Measurements from ENCODE around the gene RBM26. TPM values are rescaled to one million over a fixed set of nuclear protein-coding genes. Genes with fewer than 3 reads are reported as not detected.

Gene RBM26
- total RNA-seq, 6 donors from 2014 or later = 27.7 to 70.1 (median 32.9) TPM

- DNase-seq (no peak), ATAC-seq (ENCODE audit: low FRiP score in 2 of 2) (no peak)
- no peaks in the 10 kb centered on the region for H3K27me3 ChIP-seq
- H3K27ac ChIP-seq = no peak overlapping the region
- WGBS, 2 donors = 76 to 81% methylated on average over 1 of the region's 1 CpG
- peaks cover 0 to 9% (median 1%) of the 10 kb centered on the region in 4 donors for H3K4me1 ChIP-seq
- no peaks in the 10 kb centered on the region for H3K36me3 ChIP-seq
- no peak for TF ChIP-seq POLR2AphosphoS5 (IDR thresholded peaks at IDR 0.05)
- no peaks in the 10 kb centered on the region for H3K9me3 ChIP-seq
- no peak overlapping the region for H3K4me3 ChIP-seq
Measured at GRCh38 chr13:79306650-79307049, 99.4 kb downstream of the RBM26 start.

- H3K9me3 ChIP-seq = peaks cover 0 to 12% (median 0%) of the 10 kb centered on the region in 4 donors
- DNase-seq = no peak
- H3K27me3 ChIP-seq = no peaks in the 10 kb centered on the region
- no peaks in the 10 kb centered on the region for H3K36me3 ChIP-seq
- H3K4me3 ChIP-seq = no peak overlapping the region
- no peak for ATAC-seq (ENCODE audit: low FRiP score in 2 of 2)
- no peak for TF ChIP-seq EP300 (IDR thresholded peaks at IDR 0.05)
- no peak for TF ChIP-seq POLR2AphosphoS5 (IDR thresholded peaks at IDR 0.05)
- TF ChIP-seq POLR2A (IDR thresholded peaks at IDR 0.05) = no peak
- TF ChIP-seq CTCF (IDR thresholded peaks at IDR 0.05) = no peak
- H3K27ac ChIP-seq = no peak overlapping the region
- H3K4me1 ChIP-seq = no peaks in the 10 kb centered on the region
- WGBS, 2 donors = 67 to 94% methylated on average over 2 of the region's 2 CpGs
Measured at GRCh38 chr13:79297128-79297527, 108.9 kb downstream of the RBM26 start.

- no peak overlapping the region for H3K4me3 ChIP-seq
- no peaks in the 10 kb centered on the region for H3K27me3 ChIP-seq
- H3K36me3 ChIP-seq = no peaks in the 10 kb centered on the region
- peaks cover 0 to 12% (median 0%) of the 10 kb centered on the region in 4 donors for H3K9me3 ChIP-seq
- 79 to 87% methylated on average over 4 of the region's 4 CpGs for WGBS, 2 donors
- DNase-seq (no peak), ATAC-seq (ENCODE audit: low FRiP score in 2 of 2) (no peak)
- TF ChIP-seq POLR2A (IDR thresholded peaks at IDR 0.05) (no peak), CTCF (IDR thresholded peaks at IDR 0.05) (no peak), EP300 (IDR thresholded peaks at IDR 0.05) (no peak), POLR2AphosphoS5 (IDR thresholded peaks at IDR 0.05) (no peak)
- no peaks in the 10 kb centered on the region for H3K4me1 ChIP-seq
- H3K27ac ChIP-seq = no peak overlapping the region
Measured at GRCh38 chr13:79295906-79296706, 109.9 kb downstream of the RBM26 start.

GRCh38 chr13:79290595-79291244, 115.3 kb downstream of the RBM26 start:
- 74 to 79% methylated on average over 9 of the region's 9 CpGs for WGBS, 2 donors
- Histone ChIP-seq H3K4me1 (no peaks in the 10 kb centered on the region), H3K4me3 (no peak overlapping the region), H3K9me3 (no peaks in the 10 kb centered on the region), H3K36me3 (no peaks in the 10 kb centered on the region), H3K27ac (no peak overlapping the region), H3K27me3 (no peaks in the 10 kb centered on the region)
- no peak for ATAC-seq (ENCODE audit: low FRiP score in 2 of 2)
- no peak for DNase-seq
- TF ChIP-seq EP300 (IDR thresholded peaks at IDR 0.05) = no peak
- TF ChIP-seq CTCF (IDR thresholded peaks at IDR 0.05) = no peak
- TF ChIP-seq POLR2AphosphoS5 (IDR thresholded peaks at IDR 0.05) = no peak
- TF ChIP-seq POLR2A (IDR thresholded peaks at IDR 0.05) = no peak

- Histone ChIP-seq H3K27ac (no peak overlapping the region), H3K36me3 (no peaks in the 10 kb centered on the region), H3K9me3 (no peaks in the 10 kb centered on the region), H3K27me3 (no peaks in the 10 kb centered on the region), H3K4me3 (no peak overlapping the region), H3K4me1 (no peaks in the 10 kb centered on the region)
- DNase-seq (no peak), ATAC-seq (ENCODE audit: low FRiP score in 2 of 2) (peak; percentile 49 to 54)
- TF ChIP-seq CTCF (IDR thresholded peaks at IDR 0.05) (no peak), POLR2AphosphoS5 (IDR thresholded peaks at IDR 0.05) (no peak), POLR2A (IDR thresholded peaks at IDR 0.05) (no peak), EP300 (IDR thresholded peaks at IDR 0.05) (no peak)
Measured at GRCh38 chr13:79289571-79289970, 116.5 kb downstream of the RBM26 start.
